Umbilical cord (tissue), 2 donors: ENCODE data around the gene RPL3. TPM values are rescaled to one million over a fixed set of nuclear protein-coding genes. Genes with fewer than 3 reads are reported as not detected.

Source experiments
- DNase-seq: peaks from one replicate; pipeline ENCODE4 v3.0.0-alpha.2; 2015; ENCODE audit warnings: low spot score
- total RNA-seq: library from RNA; depleted of rRNA; stranded (reverse); fragments of >200 nt; gene quantifications from one replicate; pipeline ENCODE4 v1.2.3, GENCODE V29; 2014; ENCODE audit warnings: low replicate concordance; ENCODE audit not compliant: insufficient read depth

Gene RPL3
- total RNA-seq, 1 donor from 2014 or later = 2,339 TPM

DNA sequence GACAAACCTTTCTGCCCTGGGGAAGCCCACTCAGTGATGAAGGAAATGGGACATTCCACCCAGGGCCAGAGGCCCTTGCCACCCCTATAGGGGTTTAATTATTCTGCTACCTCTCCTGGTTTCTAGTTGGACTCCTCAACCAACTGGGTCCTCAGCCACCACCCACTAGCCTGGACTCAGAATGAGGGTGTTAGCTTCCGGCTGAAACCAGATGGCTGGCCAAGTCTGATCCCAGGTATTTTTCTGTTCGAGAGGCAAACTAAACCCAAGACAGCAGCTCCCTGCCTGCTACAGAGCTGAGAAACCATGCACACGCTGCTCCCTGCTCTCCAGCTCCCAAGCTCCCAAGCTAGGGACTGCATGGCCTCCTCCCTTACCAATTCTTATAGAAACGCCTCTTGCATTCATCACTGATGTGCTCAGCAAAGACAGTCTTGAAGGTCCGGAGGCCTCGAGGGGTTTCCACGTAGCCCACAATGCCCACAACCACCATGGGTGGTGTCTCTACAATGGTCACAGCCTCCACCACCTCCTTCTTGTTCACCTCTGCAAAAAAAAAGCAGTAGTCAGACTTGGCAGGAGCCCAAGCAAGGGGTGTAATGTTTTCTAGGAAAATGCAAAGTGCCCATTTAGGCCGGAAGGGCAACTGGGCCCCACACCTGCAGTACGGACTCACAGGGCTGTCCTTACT lies 2.2 kb downstream of the RPL3 start:
- DNase-seq = no peak

DNA sequence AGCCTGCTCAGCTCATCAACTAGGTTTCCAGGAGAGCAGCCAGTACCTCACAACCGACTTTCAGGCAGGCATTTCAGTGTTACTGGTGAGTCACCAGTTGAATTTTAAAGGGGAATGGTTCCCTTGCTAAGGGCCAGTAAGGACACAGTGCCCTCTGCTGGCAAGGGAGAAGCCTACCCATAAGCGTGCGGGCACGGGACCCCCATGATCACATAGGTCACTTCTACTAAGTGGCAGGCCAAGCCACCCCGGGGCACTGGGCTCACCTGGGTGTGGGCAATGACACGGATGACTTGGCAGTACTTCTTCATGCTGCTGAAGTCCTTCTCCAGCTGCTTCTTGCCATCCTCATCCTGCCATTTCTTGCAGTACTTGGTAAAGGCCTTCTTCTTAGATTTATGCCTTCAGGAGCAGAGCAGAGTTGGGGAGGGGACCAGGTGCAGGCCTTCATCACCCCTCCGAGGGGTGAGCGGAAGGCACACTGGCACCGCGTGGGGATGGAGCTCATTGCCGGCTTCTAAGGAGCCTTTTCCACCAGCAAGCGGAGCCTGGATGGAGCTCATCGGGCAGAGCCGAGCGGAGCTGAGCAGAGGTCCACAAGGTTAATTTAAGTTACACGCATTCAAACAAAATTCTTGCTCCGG lies 2.9 kb downstream of the RPL3 start:
- peak; percentile 87 for DNase-seq

DNA sequence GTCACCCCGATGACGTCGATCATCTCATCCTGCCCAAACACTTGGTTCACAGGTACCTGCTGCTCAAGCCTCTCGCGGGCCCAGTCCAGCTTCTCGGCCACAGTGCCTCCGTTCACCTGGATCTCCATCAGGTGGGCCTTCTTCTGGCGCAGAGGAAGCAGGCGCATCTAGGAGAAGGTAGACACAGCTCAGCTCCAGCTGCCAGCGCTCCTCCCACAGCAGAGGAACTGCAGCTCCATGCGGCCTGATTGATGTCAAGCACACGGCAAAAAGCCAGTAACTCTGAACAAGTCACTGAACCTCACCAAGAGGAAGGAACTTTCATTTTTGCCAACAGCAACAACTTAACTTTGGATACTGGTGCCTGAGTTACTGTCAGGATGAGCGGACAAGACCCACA lies 4.0 kb downstream of the RPL3 start:
- no peak for DNase-seq

DNA sequence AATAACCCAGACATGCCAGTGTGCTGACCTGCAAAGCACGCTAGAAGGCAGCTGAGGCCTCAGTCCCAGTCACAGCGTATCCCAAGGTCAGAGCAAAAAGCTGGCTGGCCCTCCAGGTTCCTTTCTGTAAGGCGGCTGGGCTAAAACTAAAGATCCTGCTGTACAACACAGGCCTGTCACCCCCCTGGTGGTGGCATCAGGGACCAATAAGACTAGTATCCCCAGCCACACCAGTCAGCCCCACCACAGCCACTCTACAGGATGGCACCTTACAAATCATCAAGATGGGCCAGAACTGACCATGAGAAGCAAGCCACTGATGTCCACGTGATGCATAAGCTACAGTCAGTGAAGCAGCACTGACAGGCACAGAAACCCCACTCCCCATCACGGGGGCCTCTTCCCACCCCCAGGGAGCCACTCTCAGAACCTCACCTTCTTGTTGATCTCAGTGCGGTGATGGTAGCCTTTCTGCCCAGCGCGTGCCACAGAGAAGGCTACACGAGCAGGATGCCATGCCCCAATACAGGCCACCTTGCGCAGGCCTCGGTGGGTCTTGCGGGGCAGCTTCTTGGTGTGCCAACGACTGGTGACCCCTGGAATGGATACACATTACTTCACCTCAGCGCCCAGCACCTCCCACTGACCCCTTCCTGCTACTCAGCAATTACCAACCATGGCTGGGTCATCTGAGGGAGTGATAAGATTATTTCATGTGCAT lies 5.0 kb downstream of the RPL3 start:
- no peak for DNase-seq

DNA sequence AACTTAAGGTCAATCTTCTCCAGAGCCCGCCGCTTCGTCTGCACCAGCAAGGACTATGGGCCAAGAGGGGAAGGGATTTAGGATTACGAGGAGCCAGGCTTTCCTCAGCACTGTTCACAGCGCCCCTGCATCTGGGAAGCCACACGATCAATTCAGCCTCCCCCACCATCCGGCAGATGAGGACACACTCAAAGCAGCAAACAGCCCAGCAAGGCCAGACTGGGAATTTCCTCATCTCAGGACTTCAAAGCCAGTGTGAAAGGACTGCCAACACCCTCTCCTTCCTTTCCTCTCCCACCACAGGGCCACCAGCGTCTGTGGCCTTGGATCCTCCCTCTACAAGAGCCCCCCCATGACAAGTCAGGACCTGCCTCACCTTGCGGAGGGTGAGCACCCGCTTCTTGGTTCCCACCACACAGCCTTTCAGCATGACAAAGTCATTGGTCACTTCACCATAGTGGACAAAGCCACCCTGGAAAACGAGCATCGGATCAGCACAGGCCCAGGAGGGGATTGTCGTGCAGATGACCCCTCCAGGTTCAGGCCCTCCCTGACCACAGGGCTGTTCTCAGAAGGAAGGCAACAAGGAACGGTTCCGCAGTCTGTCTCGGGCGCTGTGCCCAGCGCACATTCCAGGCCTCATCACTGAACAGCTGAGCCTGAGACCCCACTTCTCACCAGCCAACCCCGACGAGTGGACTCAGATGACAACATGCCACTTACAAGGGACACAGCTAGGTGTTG lies 6.0 kb downstream of the RPL3 start:
- no peak for DNase-seq

DNA sequence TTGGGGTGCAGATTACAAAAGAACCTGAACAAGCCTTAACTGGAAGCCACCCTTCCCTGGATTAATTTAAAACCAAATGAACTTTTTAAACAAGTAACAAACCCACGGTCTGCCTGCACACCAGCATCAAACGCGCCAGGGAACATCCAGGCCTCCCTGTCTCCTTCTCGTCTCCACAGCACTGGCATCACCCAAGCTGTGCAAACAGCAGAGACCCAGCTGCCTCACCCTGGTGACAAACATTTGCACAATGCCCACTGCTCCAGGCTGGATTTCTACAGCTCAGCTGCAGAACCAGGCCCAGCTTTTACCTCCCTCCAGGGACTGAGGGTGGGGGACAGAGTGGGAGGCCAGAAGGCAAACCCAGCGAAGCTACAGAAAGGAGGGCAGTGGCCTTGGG lies 7.0 kb downstream of the RPL3 start:
- no peak for DNase-seq

DNA sequence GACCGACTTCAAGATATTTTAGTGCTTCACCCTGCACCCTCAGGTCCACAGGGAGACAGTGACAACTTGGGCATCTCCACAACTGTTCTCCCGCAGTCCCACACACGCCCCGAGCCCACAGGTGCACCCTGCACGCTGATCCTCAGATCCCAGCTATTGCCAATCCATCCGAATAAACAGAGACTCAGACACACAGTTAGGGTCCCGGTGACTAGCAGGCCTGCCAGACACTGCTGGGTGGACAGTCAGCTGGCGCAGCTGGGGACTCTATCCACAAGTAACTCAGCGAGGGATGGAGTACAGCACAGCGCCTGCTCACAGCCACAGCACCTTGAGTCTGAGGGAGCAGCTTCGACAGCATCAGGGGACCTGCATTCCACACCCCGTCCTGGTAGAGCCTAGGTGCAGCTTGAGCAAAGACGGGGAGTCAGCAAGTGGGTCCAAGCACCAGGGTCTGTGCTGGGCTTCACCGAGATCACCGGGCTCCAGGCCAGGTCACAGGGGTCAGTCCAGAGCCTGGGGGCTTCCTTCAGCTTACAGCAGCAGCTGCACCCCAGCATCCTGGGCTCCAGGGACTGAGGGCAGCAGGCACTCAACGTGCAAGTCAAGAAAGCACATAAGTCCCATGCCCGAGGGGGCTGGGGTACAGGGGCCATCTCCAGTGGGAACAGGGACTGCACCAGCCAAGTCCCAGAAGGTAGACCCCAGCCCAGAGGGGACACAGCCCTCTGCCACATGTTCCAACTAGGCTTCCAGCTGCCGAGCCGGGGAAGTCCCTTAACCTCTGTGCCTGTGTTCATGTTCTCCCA lies 7.6 kb downstream of the RPL3 start:
- DNase-seq = no peak

DNA sequence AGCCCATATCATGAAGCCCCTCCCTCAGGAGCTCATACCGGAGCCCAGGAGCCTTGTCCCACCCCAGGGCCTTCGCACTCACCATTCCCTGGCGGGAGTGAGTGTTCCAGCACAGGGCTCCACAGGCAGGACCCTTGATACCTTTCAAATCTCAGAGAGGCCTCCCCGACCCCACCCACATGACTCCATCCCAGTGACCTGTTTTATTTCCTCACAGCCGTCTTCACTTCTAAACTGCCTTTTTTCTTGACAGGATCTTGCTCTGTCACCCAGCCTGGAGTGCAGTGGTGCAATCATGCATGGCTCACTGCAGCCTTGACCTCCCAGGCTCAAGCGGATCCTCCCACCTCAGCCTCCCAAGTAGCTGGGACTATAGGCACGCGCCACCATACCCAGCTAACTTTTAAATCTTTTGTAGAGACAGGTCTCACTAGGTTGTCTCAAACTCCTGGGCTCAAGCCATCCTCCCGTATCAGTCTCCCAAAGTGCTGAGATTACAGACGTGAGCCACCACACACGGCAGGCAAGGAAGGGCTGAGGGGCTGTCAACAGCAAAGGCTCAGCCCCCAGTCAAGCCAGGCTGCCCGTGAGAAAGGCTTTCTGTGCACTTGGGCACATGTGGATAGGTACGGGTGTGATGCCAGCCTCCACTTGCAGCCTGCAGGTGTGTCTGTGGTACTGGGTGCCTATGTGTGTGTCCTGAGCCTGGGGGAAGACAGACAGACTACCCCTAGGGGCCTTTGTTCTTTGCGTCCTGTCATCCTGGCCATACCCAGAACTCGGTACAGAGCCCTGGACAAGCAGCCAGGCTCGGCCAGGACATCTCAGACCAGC lies 9.3 kb downstream of the RPL3 start:
- DNase-seq = peak; percentile 60

DNA sequence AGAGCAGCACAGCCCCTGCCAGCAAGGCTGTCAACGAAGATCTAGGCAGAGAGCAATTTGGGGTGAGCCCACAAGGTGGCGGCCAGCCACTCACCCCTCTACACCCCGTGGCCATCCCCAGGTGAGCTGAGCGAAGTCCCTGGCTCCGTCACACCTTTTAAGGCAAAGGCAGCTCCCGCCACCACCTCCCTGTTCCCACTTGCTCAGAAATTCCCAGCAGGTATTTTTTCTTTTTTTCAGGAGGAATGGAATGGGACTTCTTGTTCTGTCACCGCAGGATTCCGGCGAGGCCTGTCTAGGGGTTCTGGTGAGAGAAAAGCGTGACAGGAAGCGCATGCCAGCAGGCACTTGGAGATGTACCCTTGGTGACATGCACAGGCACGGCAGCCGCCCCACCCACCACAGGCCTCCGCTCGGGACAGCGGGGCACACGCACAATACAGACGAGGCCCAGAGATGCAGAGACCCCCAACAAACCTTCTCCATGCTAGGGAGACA lies 10.0 kb downstream of the RPL3 start:
- DNase-seq = peak; percentile 57

DNA sequence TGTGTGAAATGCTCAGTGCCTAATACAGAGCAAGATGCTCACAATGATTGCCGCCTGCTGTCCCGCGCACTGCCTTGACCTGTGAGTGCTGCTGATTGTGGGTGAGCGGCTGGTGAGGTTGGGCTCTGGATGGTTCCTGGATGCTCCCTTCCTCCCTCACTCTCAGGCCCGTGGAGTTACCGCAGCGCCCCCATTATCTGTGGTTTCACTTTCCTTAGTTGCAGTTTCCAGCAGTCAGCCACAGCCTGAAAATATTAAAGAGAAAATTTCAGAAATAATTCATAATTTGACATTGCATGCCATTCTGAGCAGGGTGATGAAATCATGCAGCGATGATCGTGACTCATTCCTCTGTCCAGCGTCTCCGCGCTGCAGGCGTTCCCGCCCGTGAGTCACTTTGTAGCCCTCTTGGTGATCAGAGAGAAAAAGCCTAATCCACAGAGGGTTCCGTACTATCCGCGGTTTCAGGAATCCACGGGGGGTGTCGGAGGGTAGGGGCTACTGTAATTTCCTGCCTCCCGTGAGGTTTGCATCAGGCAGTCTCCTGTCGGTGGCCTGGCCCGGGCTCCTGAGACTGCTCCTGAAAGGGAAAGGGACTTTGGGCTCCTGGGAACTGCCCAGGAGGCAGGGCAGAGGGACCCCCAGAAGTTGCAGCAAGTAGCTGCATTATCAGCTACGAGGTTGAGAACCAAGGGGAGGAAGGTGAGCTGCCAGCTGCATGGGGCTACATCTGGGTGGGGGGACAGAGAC lies 10.6 kb downstream of the RPL3 start:
- DNase-seq = peak; percentile 91

DNA sequence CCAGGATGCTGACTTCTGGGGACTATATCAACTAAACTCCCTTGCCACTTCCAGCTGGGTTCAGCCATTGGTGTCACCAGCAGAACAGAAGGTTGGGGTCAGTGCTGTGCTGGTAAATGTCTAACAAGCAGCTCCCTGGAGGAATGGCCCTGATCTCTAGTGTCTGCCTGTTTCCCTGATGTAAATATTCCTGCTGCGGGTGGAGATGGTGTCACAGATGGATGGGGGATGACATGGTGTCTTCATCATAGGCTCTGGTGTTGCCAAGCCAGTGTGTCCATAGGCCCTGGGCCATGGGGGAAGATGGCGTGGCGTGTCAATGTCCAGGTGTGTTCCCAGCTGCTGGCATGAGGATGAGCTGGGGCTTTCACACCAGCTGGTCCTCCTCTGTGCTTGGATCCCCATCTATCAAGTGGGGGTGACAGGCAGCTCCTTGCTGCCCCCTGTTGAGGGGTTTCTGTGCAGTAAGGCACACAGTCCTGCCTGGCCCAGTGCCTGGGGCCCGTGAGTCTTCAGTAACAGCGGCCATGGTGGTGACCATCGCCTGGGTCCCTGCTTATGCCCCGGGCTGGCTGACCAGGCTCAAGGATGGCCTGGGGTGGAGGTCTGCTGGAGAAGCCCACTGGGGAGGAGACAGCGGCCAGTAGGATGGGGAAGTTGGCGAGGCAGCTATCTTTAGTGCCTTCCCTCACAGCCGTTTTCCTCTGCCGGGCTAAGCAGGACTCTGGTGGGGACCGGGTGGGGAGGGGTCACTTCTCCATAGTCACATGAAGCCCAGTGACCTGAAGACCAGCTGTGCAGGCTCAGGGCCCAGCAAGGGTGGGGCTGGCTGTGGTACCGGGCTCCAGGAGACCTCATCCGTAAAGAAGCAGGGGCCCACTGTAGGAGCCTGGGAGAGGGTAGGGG lies 12.7 kb downstream of the RPL3 start:
- no peak for DNase-seq

DNA sequence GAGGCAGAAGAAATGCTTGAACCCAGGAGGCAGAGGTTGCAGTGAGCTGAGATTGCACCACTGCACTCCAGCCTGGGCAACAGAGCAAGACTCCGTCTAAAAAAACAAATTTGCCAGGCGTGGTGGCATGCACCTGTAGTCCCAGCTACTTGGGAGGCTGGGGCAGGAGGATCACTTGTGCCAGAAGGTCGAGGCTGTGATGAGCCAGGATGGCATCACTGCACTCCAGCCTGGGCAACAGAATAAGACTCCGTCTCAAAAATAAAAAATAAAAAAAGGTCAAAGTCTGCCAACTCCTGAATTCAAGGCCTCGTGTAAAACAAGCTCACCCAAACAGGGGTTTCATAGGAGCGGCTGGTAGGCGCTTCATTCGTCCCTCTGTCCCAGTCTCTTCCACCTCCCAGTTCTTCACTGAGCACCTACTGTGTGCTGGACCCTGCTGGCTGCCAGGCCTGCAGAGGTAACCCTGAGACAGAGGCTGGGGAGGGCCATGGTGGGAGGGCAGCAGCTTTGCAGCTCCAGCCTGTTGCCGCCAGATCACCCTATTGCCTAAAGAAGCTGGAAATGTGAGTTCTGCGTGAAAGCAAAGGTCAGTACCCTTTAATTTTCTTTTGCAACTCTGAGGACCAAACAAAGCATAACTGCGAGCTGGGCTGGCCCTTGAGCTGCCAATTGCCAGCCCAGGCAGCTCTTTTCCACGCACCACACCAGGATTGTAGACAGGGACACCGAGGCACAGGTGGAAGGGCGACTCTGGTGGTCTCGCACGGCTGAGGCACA lies 15.3 kb downstream of the RPL3 start:
- no peak for DNase-seq

DNA sequence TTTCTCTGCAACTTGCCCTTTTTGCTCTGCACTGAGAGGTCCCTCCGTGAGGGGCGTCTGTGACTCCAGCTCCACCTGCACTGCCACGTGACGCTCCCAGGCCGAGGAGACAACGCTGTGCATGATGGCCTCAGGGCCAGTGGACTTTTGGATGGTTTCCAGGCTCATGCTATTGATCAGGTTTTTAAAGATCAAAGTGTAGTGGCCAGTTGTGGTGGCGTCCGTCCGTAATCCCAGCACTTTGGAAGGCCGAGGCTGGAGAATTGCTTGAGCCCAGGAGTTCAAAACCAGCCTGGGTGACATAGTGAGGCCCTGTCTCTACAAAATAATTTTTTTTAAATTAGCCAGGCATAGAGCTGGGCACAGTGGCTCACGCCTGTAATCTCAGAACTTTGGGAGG lies 16.1 kb downstream of the RPL3 start:
- no peak for DNase-seq

DNA sequence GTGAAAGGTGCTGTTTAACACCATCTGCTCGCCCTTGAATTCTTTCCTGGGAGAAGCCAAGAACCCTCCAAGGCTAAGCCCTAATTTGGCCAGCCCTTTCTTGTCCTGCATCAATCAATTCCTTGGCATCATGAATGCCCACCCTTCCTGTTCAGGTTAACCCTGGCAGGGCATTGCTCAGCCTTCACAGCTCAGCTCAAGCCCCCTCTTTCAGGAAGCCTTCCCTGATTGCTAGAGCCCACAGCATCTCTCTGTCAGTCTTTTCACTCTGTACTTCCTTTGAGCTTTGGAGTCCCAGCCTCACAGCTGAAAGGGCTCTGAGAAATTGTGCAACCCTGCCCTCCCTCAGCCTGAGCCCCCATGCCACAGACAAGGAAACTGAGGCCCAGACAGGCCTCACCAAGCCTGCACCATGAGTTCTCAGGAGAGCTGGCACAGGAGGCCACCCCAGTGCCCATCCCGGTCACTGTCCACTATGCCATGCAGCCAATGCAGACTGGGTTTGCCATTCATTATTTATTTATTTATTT lies 16.9 kb downstream of the RPL3 start:
- no peak for DNase-seq

DNA sequence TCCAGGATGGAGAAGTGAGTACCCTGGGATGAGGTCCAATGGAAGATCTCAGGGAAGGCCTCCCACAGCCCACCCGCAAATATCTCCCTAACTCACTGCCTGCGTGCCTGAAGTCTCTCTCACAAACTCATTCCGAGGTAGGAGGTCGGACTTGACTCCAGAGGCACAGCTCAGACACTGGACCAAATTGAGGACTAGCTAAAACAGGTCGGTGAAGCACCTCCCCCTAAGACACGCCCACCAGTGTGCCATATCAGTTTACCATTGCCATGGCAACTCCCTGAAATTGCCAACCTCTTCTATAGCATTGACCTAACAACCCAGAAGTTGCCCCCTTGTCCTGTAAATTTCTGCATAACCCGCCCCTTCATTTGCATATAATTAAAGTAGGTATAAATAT lies 17.5 kb downstream of the RPL3 start:
- DNase-seq = no peak

DNA sequence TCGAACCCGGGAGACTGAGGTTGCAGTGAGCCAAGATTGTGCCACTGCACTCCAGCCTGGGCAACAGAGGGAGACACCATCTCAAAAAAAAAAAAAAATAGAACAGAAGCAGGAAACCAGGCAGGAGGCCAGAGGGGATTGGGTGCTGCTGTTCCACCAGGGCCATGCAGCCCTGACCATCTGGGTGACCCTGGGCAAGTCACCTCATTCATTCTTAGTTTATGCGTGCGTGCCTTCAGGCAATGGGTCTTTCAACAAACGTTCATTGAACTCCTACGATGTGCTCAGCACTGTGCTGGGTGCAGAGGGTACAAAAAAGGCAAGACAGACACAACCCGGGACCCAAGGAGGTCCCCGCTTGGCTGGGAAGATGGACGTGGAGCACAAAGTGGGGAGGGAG lies 18.3 kb downstream of the RPL3 start:
- no peak for DNase-seq

DNA sequence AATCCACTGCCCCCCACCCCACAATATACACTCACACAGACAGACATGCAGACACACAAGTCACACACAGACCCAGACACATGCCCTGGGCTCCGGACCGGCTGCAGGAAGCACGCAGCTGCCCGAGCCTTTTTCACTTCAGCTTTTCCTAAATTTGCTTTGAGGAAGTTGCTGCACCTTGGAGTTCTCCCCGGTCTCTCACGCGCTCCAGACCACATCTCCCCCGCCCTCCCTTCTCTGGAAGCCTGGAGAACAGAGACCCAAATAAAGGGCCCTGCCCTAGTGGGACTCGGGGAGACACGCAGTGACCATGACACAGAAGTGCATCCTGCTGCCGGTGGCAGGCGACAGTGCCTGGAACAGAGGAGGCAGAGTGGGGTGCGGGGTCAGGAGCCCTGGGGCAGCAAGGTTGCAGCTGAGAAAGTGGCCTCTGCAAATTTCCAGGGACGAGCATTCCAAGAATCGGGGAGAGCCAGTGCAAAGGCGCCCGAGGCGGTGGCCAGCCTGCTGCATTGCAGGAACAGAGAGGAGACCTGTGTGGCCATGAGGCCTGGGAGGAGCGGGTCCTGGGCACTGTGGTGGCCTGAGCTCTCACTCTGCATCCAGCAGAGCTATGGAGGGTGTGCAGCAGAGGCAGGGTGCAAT lies 19.1 kb downstream of the RPL3 start:
- peak; percentile 63 for DNase-seq
